Measurements from ENCODE around the gene SPANXA2. TPM values are rescaled to one million over a fixed set of nuclear protein-coding genes. Genes with fewer than 3 reads are reported as not detected.

Gene SPANXA2
- total RNA-seq = not detected in 2 replicates

GRCh38 chrX:141589408-141589807 lies at the start of gene SPANXA2:
Gene SPANXA2 (plus strand): TSS chrX:141589708. CDS start chrX:141589768, 60 bp downstream.

GRCh38 chrX:141584638-141585037 lies 4.9 kb upstream of the SPANXA2 start, which contains the start of gene SPANXA1:
Gene SPANXA1 (minus strand): TSS chrX:141584738. CDS start chrX:141584678, 60 bp downstream.

Other genes with a start within 250 kb of the SPANXA2 start
- not detected in 2 replicates for gene SPANXA1, start 5.0 kb upstream of the SPANXA2 start, total RNA-seq
- gene SPANXD, start 109.0 kb downstream of the SPANXA2 start, total RNA-seq = not detected in 2 replicates
- not detected in 2 replicates for gene MAGEC3, start 248.6 kb downstream of the SPANXA2 start, total RNA-seq